Skin epidermis (tissue), 12 donors: ENCODE data around the gene NOB1.

ENCODE experiments used
- H3K27ac ChIP-seq, 21 experiments: fragments of 200-600 bp; sonication (generic) in 11 of 21; one replicate each; pipeline ENCODE4 v1.5.0; 2020; ENCODE audit warnings: mild to moderate bottlenecking in 3 of 21, inconsistent platforms in 2 of 21, moderate library complexity in 2 of 21
- H3K4me3 ChIP-seq, 7 experiments: fragments of 200-600 bp; sonication (generic) in 2 of 7; one replicate each; pipeline ENCODE4 v1.5.0; 2020; ENCODE audit warnings: inconsistent platforms in 2 of 7, mild to moderate bottlenecking in 2 of 7, moderate library complexity in 1 of 7

NOB1 gene

DNA sequence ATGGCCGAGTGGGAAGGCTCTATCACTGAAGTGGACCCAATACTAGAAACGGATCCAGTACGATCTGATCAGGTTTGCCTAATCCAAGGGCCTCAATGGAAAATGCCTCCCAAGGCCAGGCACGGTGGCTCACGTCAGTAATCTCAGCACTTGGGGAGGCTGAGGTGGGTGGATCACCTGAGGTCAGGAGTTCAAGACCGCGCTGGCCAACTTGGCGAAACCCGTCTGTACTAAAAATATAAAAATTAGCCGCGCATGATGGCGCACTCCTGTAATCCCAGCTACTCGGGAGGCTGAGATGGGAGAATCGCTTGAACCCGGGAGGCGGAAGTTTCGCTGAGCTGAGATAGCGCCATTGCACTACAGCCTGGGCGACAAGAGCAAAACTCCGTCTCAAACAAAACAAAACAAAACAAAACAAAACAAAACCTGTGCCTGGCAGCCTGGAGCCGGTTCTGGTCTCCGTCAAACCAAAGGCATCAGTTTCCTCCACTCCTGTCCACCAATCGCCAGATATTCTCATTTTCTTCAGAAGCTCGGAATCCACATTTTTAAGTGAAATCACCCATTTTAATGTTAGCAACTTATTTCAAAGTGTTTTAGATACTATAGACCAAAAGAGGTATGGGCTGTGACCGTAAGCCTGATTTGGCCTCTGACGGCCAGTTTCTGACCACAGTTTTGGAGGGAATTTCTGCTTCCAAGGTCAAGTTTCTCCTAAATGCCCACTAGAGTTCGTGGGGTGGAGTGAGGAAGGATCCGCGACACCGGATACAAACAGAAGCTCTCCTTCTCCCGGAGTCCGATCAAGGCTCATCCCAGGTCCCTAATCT is 29.0 kb downstream of the NOB1 start:
- H3K4me3 ChIP-seq = peak overlapping the region; percentile 37 to 54 (median 44)
- peak overlapping the region in 18 of 21 experiments; percentile 3 to 89 (median 75) for H3K27ac ChIP-seq

GRCh38 chr16:69724981-69725479 is 29.7 kb downstream of the NOB1 start:
- Histone ChIP-seq H3K27ac (peak overlapping the region in 11 of 21 experiments; percentile 2 to 40 (median 30)), H3K4me3 (no peak overlapping the region)

DNA sequence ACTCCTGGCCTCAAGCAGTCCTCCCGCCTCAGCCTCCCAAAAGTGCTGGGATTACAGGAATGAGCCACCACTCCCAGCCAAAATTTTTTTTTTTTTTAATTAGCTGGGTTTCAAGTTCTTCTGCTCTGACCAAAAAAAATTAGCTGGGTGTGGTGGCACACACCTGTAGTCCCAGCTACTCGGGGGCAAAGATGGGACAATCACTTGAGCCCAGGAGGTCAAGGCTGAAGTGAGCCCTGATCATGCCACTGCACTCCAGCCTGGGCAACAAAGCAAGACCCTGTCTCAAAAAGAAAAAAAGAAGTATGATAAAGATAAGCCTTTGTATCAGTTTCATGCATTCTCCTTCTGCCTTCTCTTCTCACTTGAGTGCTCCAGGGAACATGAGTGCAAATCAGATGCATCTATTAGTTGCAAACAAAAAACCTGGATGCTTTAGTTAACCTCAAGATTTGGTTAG is 30.3 kb downstream of the NOB1 start:
- no peak overlapping the region for H3K4me3 ChIP-seq
- peak overlapping the region in 9 of 21 experiments; percentile 2 to 40 (median 35) for H3K27ac ChIP-seq

GRCh38 chr16:69721441-69721957 is 33.2 kb downstream of the NOB1 start:
- Histone ChIP-seq H3K27ac (no peak overlapping the region), H3K4me3 (no peak overlapping the region)

DNA sequence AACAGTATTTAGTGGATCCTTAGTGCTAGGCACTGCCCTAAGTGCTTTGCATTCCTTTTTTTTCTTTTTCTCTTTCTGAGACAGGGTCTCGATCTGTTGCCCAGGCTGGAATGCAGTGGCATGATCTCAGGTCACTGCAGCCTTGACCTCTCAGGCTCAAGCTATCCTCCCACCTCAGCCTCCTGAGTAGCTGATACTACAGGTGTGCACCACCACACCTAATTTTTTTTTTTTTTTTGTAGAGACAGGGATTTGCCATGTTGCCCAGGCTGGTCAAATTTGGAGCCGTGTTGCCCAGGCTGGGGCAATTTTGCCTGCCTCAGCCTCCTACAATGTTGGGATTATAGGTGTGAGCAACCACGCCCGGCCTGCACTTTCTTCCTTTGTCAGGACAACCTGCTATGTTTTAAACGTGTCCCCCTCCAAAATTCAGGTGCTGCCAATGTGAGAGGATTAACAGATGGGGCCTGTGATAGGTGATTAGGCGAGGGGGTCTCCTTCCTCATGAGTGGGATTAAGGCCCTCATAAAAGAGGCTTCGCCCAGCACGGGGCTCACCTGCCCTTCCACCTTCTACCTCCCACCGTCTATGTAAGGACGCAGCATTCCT is 33.8 kb downstream of the NOB1 start:
- Histone ChIP-seq H3K4me3 (no peak overlapping the region), H3K27ac (no peak overlapping the region)

DNA sequence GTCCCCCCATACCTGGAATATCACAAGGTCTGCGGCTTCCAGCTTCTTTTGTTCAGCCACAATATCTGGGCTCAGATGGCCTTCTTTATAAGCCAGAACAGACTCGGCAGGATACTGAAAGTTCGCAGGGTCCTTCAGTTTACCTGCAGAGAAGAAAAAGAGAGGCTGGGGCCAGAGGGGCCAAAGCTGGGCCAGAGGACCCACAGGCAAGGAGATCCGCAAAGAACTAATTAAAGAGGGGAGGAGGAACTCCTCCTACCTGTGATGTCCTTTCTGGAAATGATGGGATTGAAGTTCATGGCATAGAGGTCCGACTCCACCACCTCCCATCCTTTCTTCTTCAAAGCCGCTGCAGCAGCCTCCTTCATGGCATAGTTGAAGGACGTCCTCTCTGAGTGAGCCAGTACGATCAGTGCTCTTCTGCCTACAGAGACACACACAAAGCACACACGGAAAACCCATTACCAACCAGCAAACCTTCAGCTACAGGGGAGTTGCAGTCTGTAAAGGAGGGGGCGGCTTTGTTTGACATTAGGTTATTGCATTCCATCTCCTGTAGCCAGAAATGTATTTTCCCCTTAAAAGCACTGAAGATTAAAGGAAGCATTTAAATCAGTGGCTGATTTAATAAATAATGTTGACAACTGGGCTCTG is 36.5 kb downstream of the NOB1 start:
- no peak overlapping the region for H3K4me3 ChIP-seq
- no peak overlapping the region for H3K27ac ChIP-seq

DNA sequence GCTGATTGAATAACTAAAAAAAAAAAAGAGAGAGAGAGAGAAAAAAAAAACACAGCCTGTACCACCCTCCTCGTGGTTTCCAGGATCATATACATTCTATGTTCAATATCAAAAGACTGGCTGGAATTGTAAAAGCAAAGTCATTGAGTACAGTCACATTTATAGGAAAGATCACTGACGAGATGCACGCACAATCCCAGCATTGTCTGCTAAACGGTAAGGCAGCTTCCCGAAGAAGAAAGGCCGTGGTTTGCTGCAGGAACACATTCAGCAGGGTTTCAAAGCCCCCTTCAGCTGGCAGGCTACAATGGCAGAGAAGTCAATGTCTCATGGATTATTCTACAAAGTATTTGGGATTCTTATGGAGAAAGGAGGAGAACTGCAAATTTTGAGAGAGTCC is 37.7 kb downstream of the NOB1 start:
- H3K4me3 ChIP-seq = no peak overlapping the region
- H3K27ac ChIP-seq = no peak overlapping the region

DNA sequence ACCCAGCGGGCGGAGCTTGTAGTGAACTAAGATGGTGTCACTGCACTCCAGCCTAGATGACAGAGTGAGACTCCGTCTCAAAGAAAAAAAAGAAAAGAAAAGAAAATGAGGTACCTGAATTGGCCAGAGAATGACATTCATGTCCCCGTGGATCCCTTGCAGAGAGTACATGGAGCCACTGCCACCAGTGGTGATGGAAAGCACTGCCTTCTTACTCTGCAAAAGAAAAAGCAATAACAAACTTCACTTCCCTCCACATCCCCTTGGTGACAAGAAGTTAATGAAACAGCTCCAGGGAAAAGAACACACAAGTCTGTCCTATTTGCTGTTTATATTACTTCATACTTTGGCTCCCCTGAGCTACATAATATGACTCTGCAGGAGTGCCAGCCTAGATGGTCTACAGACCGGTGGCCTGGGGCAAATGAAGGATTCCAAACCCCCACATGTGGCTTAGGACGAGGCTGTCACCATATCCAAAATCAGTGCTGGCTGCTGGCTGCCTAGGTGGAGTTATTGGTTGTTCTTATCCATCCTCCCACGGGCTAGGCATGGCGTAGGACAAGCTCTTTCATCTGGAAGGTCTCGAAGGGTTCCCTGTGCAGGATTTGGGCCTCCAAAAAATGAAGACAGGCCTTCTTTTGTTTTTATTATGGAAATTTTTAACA is 41.7 kb downstream of the NOB1 start:
- H3K4me3 ChIP-seq = no peak overlapping the region
- H3K27ac ChIP-seq = peak overlapping the region in 1 of 21 experiments; percentile 37

DNA sequence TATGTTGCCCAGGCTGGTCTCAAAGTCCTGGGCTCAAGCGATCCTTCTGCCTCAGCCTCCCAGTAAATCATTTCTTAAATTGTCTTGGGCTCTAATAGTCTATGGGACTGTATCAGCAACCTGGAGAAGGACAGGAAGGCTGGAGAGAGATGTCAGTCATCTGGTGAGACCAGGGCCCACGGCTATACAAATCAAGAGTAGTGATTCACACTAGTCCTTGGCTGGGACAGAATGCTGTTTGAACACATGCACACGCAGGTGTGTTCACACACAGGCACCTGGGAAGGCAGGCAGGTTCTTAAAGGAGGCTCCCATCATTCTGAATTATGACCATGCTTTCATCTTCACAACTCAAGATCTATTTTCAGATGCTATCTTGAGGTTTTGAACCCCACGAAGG is 42.4 kb downstream of the NOB1 start:
- Histone ChIP-seq H3K27ac (peak overlapping the region in 5 of 21 experiments; percentile 38 to 71 (median 51)), H3K4me3 (no peak overlapping the region)

GRCh38 chr16:69711115-69711740 is 43.5 kb downstream of the NOB1 start:
- Histone ChIP-seq H3K27ac (peak overlapping the region in 11 of 21 experiments; percentile 15 to 71 (median 41)), H3K4me3 (no peak overlapping the region)

- Histone ChIP-seq H3K27ac (peak overlapping the region in 7 of 21 experiments; percentile 26 to 71 (median 47)), H3K4me3 (no peak overlapping the region)
Observed at GRCh38 chr16:69709456-69710084, 45.2 kb downstream of the NOB1 start.

GRCh38 chr16:69707920-69708683 is 46.6 kb downstream of the NOB1 start:
- Histone ChIP-seq H3K27ac (no peak overlapping the region), H3K4me3 (no peak overlapping the region)

DNA sequence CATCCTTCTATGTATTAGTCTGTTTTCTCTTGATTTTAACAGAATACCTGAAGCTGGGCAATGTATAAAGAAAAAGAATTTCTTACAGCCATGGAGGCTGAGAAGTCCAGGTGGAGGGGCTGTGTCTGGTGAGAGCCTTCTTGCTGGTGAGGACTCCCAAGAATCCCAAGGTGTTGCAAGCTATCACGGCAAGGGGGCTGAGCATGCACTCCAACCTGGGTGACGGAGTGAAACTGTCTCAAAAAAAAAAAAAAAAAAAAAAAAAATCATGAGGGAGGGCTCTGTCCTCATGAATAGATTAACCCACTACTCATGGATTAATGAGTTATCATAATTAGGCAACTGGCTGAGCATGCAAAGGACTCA is 47.8 kb downstream of the NOB1 start:
- Histone ChIP-seq H3K27ac (peak overlapping the region in 3 of 21 experiments; percentile 0 to 27 (median 16)), H3K4me3 (no peak overlapping the region)

DNA sequence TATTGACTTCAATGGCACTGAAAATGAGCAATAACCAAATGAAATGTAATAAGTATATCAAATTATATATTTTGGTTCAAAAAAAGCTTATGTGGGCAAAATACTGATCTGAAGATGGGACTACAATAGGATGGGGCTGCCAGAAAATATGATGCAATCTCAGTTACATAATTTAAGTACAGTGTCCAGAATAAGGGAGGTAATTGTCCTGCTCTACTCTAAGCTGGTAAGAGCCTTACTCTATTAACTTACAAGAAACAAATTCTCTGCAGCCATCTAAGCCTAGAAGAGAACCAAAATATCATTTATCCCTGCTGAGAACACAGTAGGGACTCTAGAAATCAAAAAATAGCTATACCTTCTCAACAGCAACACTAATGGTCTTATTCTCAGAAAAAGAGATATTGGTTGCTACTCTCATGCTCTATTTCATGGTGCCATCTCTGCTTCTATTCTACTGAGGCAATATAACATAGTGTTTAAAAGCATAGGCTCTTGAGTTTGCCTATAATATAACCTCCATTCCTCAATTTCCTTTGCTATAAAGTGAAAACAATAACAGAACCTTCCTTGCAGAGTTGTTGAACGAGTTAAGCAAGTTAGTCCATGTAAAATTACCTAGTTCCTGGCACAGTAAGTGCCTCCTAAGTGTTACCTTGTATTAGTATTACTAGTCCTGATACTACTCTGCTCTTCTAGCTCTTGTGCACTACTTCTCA is 48.3 kb downstream of the NOB1 start:
- no peak overlapping the region for H3K4me3 ChIP-seq
- peak overlapping the region in 7 of 21 experiments; percentile 0 to 47 (median 27) for H3K27ac ChIP-seq

DNA sequence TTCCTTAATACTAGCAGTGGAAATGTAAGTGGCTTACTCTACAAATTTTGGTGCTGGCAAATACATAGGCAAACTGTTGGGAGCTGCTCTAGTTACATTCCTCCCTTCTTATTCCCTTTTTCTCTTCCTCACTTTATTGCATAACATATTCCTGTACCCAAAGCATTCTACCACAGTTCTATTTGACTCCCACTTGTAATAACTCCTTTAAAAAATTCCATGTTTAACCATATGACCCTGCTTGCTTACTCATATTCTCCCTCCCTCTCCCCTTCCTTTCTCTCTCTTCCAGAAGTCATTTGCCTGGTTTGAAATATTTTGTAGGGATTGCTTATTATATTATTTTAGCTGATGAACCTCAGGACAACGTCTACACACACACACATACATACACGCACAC is 51.1 kb downstream of the NOB1 start:
- Histone ChIP-seq H3K27ac (no peak overlapping the region), H3K4me3 (no peak overlapping the region)

GRCh38 chr16:69701866-69702265 is 52.9 kb downstream of the NOB1 start:
- H3K27ac ChIP-seq = no peak overlapping the region

GRCh38 chr16:69701452-69701851 is 53.3 kb downstream of the NOB1 start:
- Histone ChIP-seq H3K27ac (no peak overlapping the region), H3K4me3 (no peak overlapping the region)

More at GRCh38 chr16:69701866-69702265, 52.9 kb downstream of the NOB1 start:
- H3K4me3 ChIP-seq = no peak overlapping the region
